ENCODE data around the gene VASH1. TPM values are rescaled to one million over a fixed set of nuclear protein-coding genes. Genes with fewer than 3 reads are reported as not detected.

The VASH1 gene
- total and polyA plus RNA-seq, 2 of the 13 experiments (the other 11 are each of a cell fraction or from before 2014, with no cell fraction given) = 0.11 to 0.24 TPM

Other genes starting within 250 kb of the VASH1 start
- 9.0 and 14.3 TPM in 2 replicates for gene ANGEL1, start 51.4 kb downstream of the VASH1 start, total RNA-seq (2016; rRNA removed; fragmentation: Illumina TruSeq; extraction: Trizol)
- 20.1 and 22.0 TPM in 2 replicates for gene ANGEL1, start 51.4 kb downstream of the VASH1 start, polyA plus RNA-seq (2011; rRNA removed)
- gene LRRC74A, start 64.9 kb downstream of the VASH1 start, total RNA-seq (2016; rRNA removed; fragmentation: Illumina TruSeq; extraction: Trizol) = not detected in 2 replicates
- not detected in 2 replicates for gene LRRC74A, start 64.9 kb downstream of the VASH1 start, polyA plus RNA-seq (2011; rRNA removed)